Ovary (tissue), 9 donors: ENCODE results near the gene ASAP2. TPM values are rescaled to one million over a fixed set of nuclear protein-coding genes. Genes with fewer than 3 reads are reported as not detected.

Experiments
- DNase-seq, 5 donors: peaks; one replicate each; pipeline ENCODE4 v3.0.0-alpha.2; 2019 to 2020
- H3K27ac ChIP-seq, 2 donors: fragments of 200-600 bp; one replicate each; pipeline versions ENCODE4 v1.5.1 to v1.8.0; 2019 to 2022
- H3K27me3 ChIP-seq: fragments of 200-600 bp; one replicate; pipeline ENCODE4 v1.8.0; 2022
- H3K36me3 ChIP-seq: fragments of 200-600 bp; sonication (generic); one replicate; pipeline ENCODE4 v1.5.1; 2019
- H3K4me1 ChIP-seq: one replicate; pipeline ENCODE4 v1.8.1; 2013; ENCODE audit warnings: mild to moderate bottlenecking, moderate library complexity; ENCODE audit not compliant: insufficient read depth
- H3K4me3 ChIP-seq: fragments of 200-600 bp; sonication (generic); one replicate; pipeline ENCODE4 v1.5.1; 2017
- H3K9me3 ChIP-seq, 2 donors: fragments of 200-600 bp in 1 of 2; sonication (generic) in 1 of 2; one replicate each; pipeline versions ENCODE4 v1.5.1 to v1.8.1; 2013 to 2019; ENCODE audit warnings: mild to moderate bottlenecking in 1 of 2, moderate library complexity in 1 of 2
- EP300 ChIP-seq: sonication (generic); formaldehyde crosslinking; IDR thresholded peaks from one replicate; pipeline ENCODE4 v1.6.1; 2017; ENCODE audit warnings: antibody characterized with exemption
- POLR2A ChIP-seq: fragments of 450-650 bp; IDR thresholded peaks from one replicate; pipeline ENCODE4 v1.6.1; 2017; ENCODE audit warnings: antibody characterized with exemption, mild to moderate bottlenecking, moderate library complexity
- WGBS, 3 donors: extraction: QIAGEN DNeasy Blood & Tissue Kit in 1 of 3; methylation state at CpG; one replicate each; pipeline versions ENCODE4 v1.1.5 to v1.1.7; 2013 to 2017; 5-methylcytosine and 5-hydroxymethylcytosine counted together
- intact Hi-C, 4 donors: fragments of 100-400 bp; cut with DNase I; formaldehyde crosslinking; loops; one replicate each; pipeline versions ENCODE4 v1.11.0 to v1.15.1; 2022 to 2023
- polyA plus RNA-seq, 2 donors: library from polyadenylated mRNA; stranded (reverse); fragments of 200-250 nt in 1 of 2; fragments of 350-450 nt in 1 of 2; fragmentation: Illumina TruSeq in 1 of 2; extraction: RNeasy Lipid Tissue Mini Kit (QIAGEN cat#74804) in 1 of 2; gene quantifications; one replicate each; pipeline ENCODE4 v1.2.3, GENCODE V29; 2013 to 2014
- total RNA-seq, 7 donors: library from RNA; depleted of rRNA in 2 of 7; stranded (reverse); fragments of >200 nt in 2 of 7; fragmentation: NEBNext Ultra II Directional in 3 of 7; extraction: Animal tissue kit (Norgen Biotek cat#: 25700) in 3 of 7; gene quantifications; one replicate each; pipeline versions ENCODE4 v1.1.0 to v1.2.4, GENCODE V29; 2016 to 2023
- TF ChIP-seq, protein P1 (sequence below), 3 donors: fragments of 450-650 bp in 2 of 3; fragments of 200-600 bp in 1 of 3; IDR thresholded peaks; one replicate each; pipeline versions ENCODE4 v1.5.1 to v1.8.0; 2016 to 2022; ENCODE audit warnings: antibody characterized with exemption in 3 of 3, mild to moderate bottlenecking in 1 of 3
- donor health status: DM: no; HTN: no; CAD: no; lungs with moderate emphysema.
- donor health status: DM: no; HTN: no; CAD: no.
- donor health status: Bipolar disorder and iron deficiency.
- donor health status: DM: yes; HTN: yes; CAD: no.
- donor health status: DM: no; HTN: no; CAD: no.
- donor health status: DM: yes; HTN: yes; CAD: no.

ASAP2 gene
- total and polyA plus RNA-seq, 9 donors = 10.3 to 22.7 (median 15.5) TPM

DNA sequence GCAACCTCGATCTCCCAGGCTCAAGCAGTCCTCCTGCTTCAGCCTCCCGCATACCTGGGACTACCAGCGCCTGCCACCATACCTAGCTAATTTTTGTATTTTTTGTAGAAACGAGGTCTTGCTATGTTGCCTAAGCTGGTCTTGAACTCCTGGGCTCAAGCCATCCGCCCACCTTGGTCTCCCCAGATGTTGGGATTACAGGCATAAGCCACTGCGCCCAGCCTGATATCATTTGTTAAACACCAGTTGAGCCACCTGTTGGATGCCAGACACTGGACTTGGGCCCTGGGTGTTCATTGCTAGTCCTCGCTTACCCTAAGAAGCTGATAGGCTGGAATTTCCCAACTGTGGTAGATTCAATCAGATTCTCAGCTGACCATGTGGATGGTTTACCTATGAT, 136.9 kb downstream of the ASAP2 start:
- Histone ChIP-seq H3K9me3 (no peaks in the 10 kb centered on the region), H3K27me3 (no peaks in the 10 kb centered on the region), H3K4me1 (no peaks in the 10 kb centered on the region), H3K4me3 (no peak overlapping the region), H3K27ac (no peak overlapping the region), H3K36me3 (no peaks in the 10 kb centered on the region)
- 92 to 98% (median 98%) methylated on average over 7 of the region's 7 CpGs for WGBS, 3 donors
- intact Hi-C loops = loop anchor here in 1 of 4 donors (10.0 kb wide), 1 partner anchor 199 kb away; no protein-coding TSS in a partner anchor
- no peak for DNase-seq
- TF ChIP-seq POLR2A (no peak), EP300 (no peak)

DNA sequence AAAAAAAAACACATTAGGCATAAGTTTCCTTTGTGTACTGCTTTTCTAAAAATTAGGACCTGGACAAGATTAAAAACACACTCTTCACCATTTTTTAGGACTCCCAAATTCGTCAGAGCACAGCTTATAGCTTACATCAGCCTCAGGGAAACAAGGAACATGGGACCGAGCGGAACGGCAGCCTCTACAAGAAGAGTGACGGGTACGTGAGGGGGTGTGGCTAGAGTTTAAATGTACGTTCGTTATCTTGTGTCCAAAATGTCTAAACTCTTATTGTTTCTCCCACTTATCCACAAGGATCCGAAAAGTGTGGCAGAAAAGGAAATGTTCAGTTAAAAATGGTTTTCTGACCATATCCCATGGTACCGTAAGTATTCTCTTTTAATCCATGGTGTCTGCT, 137.8 kb downstream of the ASAP2 start:
- Histone ChIP-seq H3K9me3 (no peaks in the 10 kb centered on the region), H3K36me3 (no peaks in the 10 kb centered on the region), H3K4me1 (no peaks in the 10 kb centered on the region), H3K27ac (no peak overlapping the region), H3K4me3 (no peak overlapping the region), H3K27me3 (no peaks in the 10 kb centered on the region)
- TF ChIP-seq, protein P1, sequence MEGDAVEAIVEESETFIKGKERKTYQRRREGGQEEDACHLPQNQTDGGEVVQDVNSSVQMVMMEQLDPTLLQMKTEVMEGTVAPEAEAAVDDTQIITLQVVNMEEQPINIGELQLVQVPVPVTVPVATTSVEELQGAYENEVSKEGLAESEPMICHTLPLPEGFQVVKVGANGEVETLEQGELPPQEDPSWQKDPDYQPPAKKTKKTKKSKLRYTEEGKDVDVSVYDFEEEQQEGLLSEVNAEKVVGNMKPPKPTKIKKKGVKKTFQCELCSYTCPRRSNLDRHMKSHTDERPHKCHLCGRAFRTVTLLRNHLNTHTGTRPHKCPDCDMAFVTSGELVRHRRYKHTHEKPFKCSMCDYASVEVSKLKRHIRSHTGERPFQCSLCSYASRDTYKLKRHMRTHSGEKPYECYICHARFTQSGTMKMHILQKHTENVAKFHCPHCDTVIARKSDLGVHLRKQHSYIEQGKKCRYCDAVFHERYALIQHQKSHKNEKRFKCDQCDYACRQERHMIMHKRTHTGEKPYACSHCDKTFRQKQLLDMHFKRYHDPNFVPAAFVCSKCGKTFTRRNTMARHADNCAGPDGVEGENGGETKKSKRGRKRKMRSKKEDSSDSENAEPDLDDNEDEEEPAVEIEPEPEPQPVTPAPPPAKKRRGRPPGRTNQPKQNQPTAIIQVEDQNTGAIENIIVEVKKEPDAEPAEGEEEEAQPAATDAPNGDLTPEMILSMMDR (IDR thresholded peaks at IDR 0.05) = no peak
- TF ChIP-seq POLR2A (no peak), EP300 (no peak)
- WGBS, 3 donors = 93 to 96% (median 94%) methylated on average over 10 of the region's 10 CpGs
- DNase-seq = no peak
- intact Hi-C loops = loop anchor here in 1 of 4 donors (10.0 kb wide), 1 partner anchor 200 kb away; no protein-coding TSS in a partner anchor

DNA sequence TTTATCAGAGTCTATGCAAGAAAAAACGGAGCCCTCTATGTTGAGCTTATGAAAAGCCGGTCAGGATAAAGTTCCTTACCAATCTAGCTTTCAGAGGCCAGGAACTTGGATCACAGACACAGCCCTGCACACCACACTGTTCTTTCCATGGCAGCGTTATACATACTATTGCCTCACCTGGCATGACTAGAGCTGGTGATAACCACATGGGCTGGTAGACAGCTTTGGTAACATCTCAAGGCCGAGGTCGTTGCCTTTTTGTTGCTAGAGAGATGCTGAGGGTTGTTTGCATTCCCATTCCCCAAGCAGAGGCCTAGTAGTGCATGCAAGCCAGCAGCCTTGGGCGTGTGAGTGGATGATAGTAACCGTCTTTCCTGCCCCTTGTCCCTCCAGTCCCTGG, 138.7 kb downstream of the ASAP2 start:
- no peak overlapping the region for H3K4me3 ChIP-seq
- intact Hi-C loops = loop anchor here in 1 of 4 donors (10.0 kb wide), 1 partner anchor 201 kb away; no protein-coding TSS in a partner anchor
- no peaks in the 10 kb centered on the region for H3K27me3 ChIP-seq
- WGBS, 3 donors = 65 to 76% (median 71%) methylated on average over 7 of the region's 7 CpGs
- H3K4me1 ChIP-seq = no peaks in the 10 kb centered on the region
- DNase-seq = no peak
- no peak overlapping the region for H3K27ac ChIP-seq
- H3K36me3 ChIP-seq = no peaks in the 10 kb centered on the region
- no peaks in the 10 kb centered on the region for H3K9me3 ChIP-seq
- TF ChIP-seq, protein P1 (IDR thresholded peaks at IDR 0.05) = no peak
- no peak for TF ChIP-seq POLR2A
- TF ChIP-seq EP300 = no peak

DNA sequence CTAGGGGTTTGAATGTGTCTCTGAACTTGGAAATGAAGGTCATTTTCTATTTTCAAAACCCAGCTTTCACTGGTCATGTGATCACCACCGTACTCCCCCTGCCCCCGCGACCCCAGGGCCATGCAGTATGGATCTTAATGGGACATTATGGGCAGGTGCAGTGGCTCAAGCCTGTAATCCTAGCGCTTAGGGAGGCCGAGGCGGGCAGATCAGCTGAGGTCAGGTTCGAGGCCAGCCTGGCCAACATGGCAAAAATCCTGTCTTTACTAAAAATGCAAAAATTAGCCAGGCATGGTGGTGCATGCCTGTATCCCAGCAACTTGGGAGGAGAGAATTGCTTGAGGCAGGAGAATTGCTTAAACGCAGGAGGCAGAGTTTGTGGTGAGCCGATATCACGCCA, 139.4 kb downstream of the ASAP2 start:
- Histone ChIP-seq H3K36me3 (no peaks in the 10 kb centered on the region), H3K4me3 (no peak overlapping the region), H3K27ac (no peak overlapping the region), H3K4me1 (no peaks in the 10 kb centered on the region), H3K27me3 (no peaks in the 10 kb centered on the region), H3K9me3 (no peaks in the 10 kb centered on the region)
- 91 to 94% (median 91%) methylated on average over 10 of the region's 10 CpGs for WGBS, 3 donors
- DNase-seq = no peak
- TF ChIP-seq EP300 (no peak), POLR2A (no peak)
- TF ChIP-seq, protein P1 (IDR thresholded peaks at IDR 0.05) = no peak
- intact Hi-C loops = loop anchor here in 1 of 4 donors (10.0 kb wide), 1 partner anchor 201 kb away; no protein-coding TSS in a partner anchor

DNA sequence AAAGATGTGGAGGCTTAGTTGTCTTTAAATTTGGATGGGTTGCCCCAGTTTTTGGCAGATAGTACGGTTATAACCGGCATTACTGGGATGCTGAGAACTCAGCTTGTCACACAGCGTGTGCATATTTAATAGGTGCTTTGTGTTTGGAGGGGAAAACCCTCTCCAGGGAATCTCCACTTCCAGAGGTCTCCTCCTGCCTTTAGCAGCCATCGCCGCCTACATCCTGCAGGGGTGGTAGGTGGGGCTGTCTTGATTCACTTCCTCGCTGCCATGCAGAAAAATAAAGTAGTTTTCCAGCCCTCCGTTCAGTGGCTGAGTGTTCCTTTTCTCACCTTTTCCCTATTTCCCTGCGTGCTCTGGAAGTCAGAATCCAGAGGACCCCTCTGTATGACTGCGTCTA, 140.3 kb downstream of the ASAP2 start:
- intact Hi-C loops = loop anchor here in 1 of 4 donors (10.0 kb wide), 1 partner anchor 202 kb away; no protein-coding TSS in a partner anchor
- TF ChIP-seq POLR2A (no peak), EP300 (no peak)
- TF ChIP-seq, protein P1 (IDR thresholded peaks at IDR 0.05) = no peak
- 94 to 95% (median 95%) methylated on average over 9 of the region's 9 CpGs for WGBS, 3 donors
- Histone ChIP-seq H3K36me3 (no peaks in the 10 kb centered on the region), H3K27me3 (no peaks in the 10 kb centered on the region), H3K9me3 (no peaks in the 10 kb centered on the region), H3K4me3 (no peak overlapping the region), H3K4me1 (no peaks in the 10 kb centered on the region), H3K27ac (no peak overlapping the region)
- DNase-seq = no peak
